ENCODE data around the gene RSPO1. TPM values are rescaled to one million over a fixed set of nuclear protein-coding genes. Genes with fewer than 3 reads are reported as not detected.

The RSPO1 gene
- polyA plus RNA-seq, 3 donors, result 4.8 to 8.6 (median 8.3) TPM

DNA sequence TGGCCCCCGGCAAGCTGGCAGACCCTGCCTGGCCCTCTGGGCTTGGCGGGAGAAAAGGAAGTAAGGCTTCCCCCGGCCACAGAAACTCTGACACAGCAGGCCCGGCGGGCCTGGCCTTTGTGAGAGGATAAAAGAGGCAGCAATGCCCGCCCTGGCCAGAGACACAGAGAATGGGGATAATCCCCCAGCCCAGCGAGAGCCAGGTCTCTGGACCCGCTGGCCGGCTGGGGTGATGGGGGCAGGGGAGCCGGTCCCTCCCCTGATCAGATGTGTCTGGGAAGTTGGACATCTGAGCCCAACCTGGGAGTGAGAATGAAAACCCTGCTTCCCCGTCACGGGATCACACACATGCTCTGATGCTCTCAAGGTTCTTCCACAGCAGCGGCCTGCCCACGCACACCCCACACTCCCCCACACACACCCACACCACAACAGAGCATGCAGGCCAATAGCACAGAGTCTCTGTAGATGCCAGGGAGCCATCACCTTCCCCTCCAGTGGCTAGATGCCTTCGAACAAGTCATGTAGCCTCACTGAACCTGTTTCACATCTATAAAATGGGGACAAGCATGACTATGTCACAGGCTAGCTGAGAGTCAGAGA is 4.2 kb downstream of the RSPO1 start:
- no peak for DNase-seq (ENCODE audit: extremely low read depth in 1 of 11, low read depth in 9 of 11, low spot score in 4 of 11)

DNA sequence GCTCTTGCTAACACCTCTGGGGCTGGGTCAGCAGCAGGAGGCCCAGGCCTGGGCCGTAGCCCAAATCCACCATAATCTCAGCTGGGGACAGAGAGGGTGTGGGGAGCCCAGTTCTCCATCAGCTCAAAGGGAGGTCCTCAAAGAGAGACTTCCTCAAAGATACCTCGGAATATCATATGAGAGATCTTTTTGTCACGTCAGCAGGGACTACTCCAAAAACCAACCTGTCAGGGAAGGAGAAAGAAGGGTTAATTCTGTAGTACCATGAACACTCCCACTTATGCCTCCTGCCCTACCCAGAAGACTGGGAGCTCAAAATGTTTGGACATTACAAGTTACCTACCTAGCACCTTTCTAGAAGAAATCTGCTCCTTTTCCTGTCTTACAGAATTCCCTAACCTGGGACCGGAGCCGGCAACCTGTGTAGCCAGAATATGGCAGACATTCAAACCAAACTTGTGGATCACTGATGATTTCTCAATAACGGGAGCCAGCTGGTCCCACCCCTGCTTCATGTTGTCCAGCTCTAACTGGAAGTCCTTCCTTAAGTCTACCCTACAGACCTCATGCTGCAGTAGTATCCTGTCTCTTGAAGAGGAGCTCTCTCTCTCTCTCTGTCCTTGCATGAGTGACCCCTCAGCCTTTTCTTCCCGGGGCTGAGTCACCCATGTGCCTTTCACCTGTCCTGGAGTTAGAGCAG is 4.8 kb downstream of the RSPO1 start:
- no peak for DNase-seq (ENCODE audit: extremely low read depth in 1 of 11, low read depth in 9 of 11, low spot score in 4 of 11)

DNA sequence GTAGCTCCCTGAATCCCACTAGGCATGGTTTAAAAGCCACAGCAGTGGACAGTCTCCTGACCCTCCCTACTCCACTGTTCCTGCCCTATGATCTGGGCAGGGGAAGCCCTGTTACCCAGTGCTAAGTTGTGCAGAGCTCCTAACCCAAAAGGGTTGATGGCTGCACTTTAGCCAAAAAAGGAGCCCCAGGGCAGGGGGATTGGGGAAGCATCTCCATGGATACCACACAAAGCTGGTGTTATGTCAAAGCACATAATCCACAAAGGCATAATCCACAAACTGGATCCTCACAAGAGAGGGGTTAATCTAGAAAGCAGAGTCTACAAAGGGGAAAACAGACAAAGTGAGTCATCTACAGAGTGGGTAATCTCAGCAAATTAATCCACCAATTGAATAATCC is 5.7 kb downstream of the RSPO1 start:
- DNase-seq (ENCODE audit: extremely low read depth in 1 of 11, low read depth in 9 of 11, low spot score in 4 of 11), result no peak

DNA sequence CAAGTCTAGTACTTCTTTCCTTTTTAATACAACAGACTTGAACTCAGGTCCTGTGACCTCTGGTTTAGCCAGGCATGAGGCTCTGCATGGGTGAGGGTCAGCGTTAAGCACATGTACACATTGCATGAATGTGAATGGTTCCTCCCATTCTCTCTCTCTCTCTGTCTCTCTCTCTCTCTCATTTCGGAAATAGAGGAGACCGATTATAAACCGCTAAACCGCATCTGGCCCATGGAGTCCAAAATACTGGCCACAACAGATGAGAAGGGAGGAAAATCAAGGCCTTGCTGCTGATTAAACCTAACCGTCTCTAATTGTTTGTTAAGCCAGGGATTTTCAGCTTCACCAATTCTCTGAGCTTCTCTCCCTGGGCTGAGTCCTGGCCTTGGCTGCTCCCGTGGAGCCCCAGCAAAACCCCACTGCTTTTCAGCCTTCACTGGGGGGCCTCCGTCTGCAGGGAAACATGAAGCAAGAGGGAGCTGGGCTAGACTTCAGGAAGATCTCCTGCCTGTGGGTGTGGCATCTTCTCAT is 6.6 kb downstream of the RSPO1 start:
- DNase-seq (ENCODE audit: extremely low read depth in 1 of 11, low read depth in 9 of 11, low spot score in 4 of 11), result no peak

DNA sequence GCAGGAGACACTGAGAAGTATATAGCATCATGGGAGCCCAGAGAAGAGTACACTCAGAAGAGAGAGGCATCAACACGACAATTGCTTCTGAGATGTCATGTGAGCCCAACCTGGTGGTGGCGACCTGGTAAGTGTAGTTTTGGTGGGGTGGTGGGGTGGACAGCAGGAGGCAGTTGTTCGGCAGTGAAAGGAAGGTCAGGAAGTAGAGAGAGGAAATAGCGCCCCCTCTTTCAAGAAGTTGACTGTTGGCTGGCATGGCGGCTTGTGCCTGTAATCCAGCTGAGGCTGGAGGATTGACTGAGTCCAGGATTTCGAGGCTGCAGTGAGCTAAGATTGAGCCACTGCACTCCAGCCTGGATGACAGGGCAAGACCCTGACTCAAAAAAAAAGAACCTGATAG is 12.6 kb downstream of the RSPO1 start:
- DNase-seq (ENCODE audit: extremely low read depth in 1 of 11, low read depth in 9 of 11, low spot score in 4 of 11), result no peak

DNA sequence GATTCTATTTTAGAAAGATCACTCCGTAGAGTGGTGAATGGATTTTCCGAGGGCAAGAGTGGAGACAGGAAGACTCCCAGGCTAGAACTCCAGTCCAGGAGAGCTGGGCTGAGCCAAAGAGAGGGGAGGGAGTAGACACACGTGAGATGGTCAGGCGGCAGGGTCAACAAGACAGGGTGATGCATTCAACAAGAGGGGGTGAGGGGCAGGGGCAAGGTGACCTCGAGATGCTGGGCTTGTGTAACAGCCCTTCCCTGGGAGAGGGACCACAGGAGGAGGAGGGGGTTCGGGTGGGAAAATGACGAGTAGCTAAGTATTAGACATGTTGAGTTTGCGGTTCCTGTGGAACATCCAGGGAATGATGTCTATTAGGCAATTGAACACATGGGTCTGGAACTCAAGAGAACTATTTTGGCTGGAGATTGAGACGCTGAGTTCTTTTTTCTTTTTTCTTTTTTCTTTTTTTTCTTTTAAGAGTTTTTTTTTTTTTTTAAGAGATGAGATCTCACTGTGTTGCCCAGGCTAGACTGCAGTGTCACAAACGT is 13.3 kb downstream of the RSPO1 start:
- DNase-seq (ENCODE audit: extremely low read depth in 1 of 11, low read depth in 9 of 11, low spot score in 4 of 11), result no peak

DNA sequence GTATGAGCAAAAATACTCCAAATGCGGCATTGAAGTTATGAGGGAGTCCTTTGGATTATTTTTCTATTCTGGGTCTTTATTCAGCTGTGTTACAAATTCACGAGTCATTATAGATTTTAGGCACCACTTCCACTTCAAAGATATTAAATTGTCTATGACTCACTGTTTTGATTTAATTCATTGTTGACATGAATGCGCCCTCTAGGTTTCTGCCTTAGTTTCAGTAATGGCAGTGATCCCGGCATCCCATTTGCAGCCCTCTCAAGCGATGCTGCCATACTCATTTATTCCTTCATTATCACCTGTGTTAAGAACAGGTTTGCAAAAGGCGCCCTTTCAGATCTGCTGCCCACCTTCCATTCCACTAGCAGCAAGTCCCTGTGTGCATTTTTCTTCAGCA is 14.0 kb downstream of the RSPO1 start:
- DNase-seq (ENCODE audit: extremely low read depth in 1 of 11, low read depth in 9 of 11, low spot score in 4 of 11), result no peak

DNA sequence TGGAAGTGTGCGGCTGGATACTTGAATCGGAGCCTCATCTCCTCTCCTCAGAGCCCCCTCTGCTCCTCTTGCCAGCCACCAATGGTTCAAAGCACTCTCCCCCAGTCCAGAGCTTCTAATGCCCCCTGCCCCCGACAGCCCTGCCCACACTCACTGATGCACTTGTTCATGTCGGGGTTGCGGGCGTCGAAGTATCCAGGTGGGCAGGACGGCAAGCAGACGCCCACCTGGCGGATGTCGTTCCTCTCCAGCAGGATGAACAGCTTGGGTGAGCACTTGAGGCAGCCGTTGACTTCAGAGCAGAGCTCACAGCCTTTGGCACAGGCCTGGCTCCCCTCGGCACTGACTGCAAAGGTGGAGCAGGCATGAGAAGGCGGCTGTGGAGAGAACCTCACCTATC is 18.4 kb downstream of the RSPO1 start:
- no peak for DNase-seq (ENCODE audit: extremely low read depth in 1 of 11, low read depth in 9 of 11, low spot score in 4 of 11)

DNA sequence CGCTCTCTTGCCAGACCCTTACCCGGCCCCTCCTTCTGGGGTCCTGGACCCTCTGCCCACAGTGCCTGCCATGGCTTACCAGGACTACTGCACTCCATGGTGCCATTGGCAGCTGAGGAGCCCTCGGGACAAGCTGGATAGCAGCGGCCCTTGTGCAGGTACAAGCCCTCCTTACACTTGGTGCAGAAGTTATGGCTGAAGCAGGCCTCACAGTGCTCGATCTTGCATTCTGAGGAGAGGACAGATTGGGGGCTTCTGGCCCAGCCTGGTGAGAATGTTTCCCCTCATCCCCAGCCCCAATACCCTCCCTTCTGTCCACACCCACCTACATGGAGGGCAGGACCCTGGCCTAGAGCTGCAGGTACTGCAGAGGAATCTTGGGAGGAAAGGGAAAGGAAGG is 20.6 kb downstream of the RSPO1 start:
- no peak for DNase-seq (ENCODE audit: extremely low read depth in 1 of 11, low read depth in 9 of 11, low spot score in 4 of 11)

DNA sequence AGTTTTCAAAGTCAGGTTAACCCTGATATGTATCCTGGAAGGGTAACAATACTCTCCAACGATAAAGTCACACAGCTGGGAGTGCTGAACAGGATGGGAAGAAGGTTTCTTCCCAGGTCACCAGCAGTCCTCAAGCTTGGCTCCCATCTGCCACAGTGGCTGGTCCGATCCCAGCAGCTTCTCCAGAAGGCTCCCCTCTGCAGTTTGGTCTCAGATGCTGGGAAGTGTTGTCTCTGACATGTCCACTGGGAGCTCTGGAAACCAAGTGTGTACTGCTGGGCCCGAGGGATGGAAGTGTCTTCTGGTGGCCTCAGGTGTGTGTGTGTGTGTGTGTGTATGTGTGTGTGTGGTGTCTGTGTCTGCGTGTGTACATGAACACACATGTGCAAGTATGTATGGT is 22.5 kb downstream of the RSPO1 start:
- DNase-seq (ENCODE audit: extremely low read depth in 1 of 11, low read depth in 9 of 11, low spot score in 4 of 11), result no peak

DNA sequence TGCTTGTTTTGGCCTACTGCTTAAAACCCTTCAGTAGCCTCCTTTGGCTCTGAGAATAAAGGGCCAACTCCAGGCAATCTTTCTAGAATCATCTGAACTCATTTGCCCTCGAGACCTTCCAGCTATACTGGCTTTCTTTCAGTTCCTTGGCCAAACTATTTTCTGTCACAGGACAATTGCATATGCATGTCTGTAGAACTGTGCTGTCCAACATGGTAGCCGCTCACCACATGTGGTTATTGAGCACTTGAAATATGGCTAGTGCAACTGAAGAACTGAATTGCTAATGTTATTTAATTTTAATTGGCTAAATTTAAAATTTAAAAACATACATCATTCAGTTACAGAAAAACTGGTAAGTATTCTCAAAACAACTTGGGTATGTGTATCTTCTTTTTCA is 24.7 kb downstream of the RSPO1 start:
- DNase-seq (ENCODE audit: extremely low read depth in 1 of 11, low read depth in 9 of 11, low spot score in 4 of 11), result no peak

DNA sequence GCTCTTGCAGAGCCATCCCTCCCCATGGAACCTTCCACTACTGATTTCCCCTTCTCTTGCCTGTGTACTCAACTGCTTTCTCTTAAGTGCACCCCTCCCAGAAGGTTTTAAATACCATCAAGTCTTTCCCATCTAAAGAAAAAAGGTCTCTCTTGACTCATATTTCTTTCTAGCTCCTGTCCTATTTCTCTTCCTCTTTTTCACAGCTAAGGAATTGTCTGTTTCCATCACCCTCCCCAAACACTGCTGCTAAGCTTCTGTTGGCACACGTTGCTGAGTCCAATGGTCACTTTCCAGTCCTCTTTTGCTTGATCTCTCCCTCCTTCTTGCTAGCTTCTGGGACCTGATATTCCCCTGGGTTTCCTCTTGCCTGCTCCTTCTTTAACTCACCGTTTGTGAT is 25.7 kb downstream of the RSPO1 start:
- DNase-seq (ENCODE audit: extremely low read depth in 1 of 11, low read depth in 9 of 11, low spot score in 4 of 11), result no peak

DNA sequence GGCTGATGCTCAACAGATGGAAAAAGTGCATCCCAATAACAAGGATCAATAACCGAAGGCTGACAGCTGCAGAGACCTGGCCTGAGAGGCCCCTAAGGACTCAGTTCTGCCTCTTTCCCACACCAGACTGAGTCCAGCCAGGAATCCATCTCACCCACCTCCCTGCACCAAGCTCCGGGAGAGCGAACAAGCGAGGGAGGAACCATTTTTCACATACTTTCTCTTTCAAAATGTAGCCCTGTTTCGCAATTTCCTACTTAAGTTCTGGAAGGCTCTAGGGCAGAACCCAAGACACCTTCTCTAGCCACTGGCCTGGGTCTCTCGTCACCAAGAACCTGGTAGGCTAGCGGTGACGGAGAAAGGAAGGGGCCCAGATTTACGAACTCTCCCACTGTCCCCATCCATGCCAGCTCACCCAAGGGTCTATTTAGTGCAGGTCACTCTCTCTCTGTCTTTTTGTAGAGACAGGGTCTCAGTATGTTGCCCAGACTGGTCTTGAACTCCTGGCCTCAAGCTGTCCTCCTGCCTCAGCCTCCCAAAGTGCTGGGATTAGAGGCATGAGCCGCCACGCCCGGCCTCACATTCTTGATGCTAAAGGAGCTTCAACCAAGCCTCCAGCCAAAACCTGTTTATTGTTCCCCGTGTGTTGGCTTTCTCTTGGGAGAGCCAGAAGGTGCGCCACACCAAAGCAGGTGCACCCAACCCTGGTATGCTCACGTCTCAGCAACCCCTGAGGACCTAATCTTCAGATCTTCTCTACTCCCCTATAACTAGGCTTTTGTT is 28.0 kb downstream of the RSPO1 start:
- DNase-seq (ENCODE audit: extremely low read depth in 1 of 11, low read depth in 9 of 11, low spot score in 4 of 11), result no peak

DNA sequence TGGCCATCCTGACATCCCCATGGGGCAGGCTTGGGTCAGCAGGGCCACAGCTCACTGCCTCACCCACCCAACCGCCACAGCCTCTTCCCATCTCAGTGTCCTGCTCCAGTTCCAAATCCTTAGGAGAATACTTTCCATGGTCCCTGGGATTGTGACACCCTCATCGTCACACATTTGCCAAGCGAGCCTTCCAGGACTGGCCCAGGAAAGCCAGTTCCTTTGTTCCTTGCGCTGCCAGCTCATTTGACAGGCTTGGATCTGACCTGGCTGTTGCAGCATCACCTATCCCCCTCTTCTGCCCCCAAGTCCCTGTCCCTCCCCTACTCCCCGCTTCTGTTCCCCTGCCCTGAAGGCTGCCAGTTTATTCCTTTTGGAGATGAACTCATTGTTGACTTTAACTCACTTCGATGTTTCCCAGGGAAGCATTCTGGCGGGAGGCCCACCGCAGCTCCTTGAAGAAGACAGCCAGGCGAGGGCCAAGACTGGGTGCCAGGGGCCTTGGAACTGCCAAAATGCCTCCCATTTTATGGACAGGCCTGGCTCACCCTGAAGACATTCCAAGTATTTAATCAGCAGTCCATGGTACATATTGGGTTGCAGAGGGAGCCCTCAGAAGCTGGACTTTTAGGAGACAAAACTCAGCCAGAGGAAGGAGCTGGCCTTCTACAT is 28.8 kb downstream of the RSPO1 start:
- DNase-seq (ENCODE audit: extremely low read depth in 1 of 11, low read depth in 9 of 11, low spot score in 4 of 11), result no peak

DNA sequence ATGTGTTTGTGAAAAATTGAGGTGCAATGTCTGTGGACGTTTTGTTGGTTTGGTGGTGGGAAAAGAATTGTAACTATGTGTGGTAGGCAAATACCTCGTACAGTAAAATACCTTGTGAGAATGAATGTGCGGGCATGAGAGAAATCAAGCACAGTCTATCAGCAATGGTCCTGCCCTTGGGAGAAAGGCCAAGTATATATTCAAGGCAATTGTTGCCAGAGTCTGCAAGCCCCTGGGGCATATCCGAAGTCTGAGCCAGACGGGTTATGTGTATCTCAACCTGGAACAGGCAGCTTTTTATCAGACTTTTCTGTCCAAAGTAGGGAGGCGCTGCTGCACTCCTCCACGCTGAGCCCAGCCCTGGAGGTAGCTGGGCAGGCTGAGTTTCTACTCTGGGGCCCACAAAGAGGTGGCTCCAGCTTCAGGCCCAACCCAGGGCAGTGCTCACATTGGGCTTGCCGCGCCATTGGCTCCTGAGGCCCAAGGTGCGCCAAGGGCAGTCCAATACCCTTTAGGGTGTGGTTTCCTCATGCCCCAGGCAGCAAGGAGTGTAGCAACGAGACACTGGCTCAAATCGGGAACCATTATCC is 29.5 kb downstream of the RSPO1 start:
- DNase-seq (ENCODE audit: extremely low read depth in 1 of 11, low read depth in 9 of 11, low spot score in 4 of 11), result no peak

DNA sequence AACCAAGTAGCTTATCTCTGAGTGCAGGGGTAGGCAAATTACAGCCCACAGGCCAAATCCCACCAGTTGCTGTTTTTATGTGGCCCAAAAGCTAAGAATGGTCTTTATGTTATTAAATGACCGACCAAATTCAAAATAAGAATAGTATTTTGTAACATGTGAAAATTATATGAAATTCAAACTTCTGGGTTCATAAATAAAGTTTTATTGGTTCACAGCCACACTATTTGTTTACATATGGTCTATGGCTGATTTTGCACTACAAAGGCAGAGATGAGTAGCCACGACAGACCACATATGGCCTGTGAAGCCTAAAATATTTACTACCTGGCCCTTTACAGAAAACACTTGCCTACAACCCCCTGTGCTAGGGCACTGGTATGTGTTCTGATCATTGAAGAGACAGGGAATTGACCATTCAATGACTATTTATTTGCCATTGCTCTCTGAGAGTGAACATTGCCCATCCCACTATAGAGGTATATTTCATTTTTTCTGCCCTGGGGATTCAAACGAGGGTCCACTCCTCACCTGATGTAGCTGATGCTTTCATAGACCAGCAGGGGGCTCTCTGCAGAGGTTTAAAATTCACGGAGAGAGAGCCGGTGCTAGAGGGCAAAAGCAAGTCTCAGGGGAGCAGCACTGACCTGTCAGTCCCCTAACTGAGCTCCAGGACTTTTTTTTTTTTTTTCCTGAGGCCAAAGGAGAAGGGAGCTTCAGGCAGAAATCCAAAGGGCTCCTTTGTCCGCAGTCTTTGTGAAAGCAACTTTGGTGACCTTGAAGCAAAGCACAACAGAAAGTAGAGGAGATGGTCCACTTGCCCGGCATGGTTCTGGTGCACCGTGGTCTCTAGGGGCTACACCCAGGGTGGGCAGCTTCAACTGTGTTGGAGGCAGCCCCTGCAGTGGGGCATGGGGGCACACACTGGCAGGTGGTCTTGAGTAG is 31.7 kb downstream of the RSPO1 start:
- peak in 5 of 11 donors; percentile 13 to 37 (median 18) for DNase-seq (ENCODE audit: extremely low read depth in 1 of 11, low read depth in 9 of 11, low spot score in 4 of 11)

DNA sequence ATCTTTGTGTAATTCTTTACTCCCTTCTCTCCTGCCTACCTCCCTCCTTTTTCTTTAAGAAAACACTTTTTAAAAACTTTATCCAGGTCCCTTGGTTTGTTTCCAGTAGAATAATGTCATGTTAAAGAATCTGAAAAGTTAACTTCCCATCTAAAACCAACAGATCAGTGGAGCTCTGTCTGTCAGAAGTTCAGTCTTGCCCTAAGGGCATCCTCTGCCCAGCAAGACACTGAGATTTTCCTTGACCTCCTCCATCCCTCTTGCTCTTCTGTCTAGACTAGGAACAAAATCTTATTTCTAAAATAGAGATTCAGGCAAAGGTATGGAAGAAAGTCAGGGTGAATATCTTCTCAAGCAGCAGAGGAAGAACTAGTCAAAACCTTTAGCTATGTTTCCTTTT is 33.3 kb downstream of the RSPO1 start:
- no peak for DNase-seq (ENCODE audit: extremely low read depth in 1 of 11, low read depth in 9 of 11, low spot score in 4 of 11)

DNA sequence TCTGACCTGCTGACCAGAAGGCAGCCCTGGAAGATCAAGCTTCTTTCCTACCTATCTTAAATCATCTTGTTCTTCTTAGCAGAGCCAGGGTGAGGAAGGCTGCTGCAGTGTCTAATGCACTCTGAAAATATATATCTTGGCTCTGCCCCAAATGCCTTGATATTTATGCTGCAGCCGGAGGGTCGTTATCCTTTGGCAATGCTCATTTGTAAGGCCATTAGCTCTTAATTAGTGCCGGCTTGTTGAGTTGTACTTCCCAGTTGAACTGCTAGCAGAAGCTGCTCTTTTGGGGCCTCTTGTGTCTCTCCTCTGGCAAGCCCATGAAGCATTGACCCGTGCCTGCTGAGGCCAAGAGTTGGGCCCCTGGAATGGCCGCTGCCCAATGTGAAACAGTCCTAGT is 34.8 kb downstream of the RSPO1 start:
- peak in 1 of 11 donors; percentile 8 for DNase-seq (ENCODE audit: extremely low read depth in 1 of 11, low read depth in 9 of 11, low spot score in 4 of 11)
